Measurements from ENCODE around the gene TRIML2.

TRIML2 gene

DNA sequence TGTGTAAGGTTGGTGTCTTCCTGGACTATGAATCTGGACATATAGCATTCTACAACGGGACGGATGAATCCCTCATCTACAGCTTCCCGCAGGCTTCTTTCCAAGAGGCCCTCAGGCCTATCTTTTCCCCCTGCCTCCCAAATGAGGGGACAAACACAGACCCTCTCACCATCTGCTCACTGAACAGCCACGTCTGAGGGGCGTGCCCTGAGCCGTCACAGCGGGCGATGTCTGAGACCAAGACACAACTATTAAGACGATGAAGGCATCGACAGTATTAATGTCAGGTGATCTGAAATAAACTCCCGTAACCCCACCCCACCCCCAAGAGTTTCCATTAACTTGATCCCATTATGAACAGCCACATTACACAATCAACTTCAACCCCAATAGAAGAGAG lies 37.8 kb upstream of the TRIML2 start:
- Histone ChIP-seq H3K27ac (no peak overlapping the region), H3K79me2 (no peaks in the 10 kb centered on the region), H3K9me3 (ENCODE audit: control insufficient read depth, low read length) (no peaks in the 10 kb centered on the region), H3K4me3 (ENCODE audit: low read depth, low read length) (no peak overlapping the region), H3K4me2 (ENCODE audit: low read length) (no peak overlapping the region), H3K4me1 (no peaks in the 10 kb centered on the region), H3K36me3 (ENCODE audit: control insufficient read depth, insufficient read depth, low read length) (no peaks in the 10 kb centered on the region), H2AFZ (no peak overlapping the region), H3K9ac (no peak overlapping the region), H3K27me3 (ENCODE audit: control insufficient read depth, insufficient read depth, low read length) (no peaks in the 10 kb centered on the region)
- TF ChIP-seq, protein P1, sequence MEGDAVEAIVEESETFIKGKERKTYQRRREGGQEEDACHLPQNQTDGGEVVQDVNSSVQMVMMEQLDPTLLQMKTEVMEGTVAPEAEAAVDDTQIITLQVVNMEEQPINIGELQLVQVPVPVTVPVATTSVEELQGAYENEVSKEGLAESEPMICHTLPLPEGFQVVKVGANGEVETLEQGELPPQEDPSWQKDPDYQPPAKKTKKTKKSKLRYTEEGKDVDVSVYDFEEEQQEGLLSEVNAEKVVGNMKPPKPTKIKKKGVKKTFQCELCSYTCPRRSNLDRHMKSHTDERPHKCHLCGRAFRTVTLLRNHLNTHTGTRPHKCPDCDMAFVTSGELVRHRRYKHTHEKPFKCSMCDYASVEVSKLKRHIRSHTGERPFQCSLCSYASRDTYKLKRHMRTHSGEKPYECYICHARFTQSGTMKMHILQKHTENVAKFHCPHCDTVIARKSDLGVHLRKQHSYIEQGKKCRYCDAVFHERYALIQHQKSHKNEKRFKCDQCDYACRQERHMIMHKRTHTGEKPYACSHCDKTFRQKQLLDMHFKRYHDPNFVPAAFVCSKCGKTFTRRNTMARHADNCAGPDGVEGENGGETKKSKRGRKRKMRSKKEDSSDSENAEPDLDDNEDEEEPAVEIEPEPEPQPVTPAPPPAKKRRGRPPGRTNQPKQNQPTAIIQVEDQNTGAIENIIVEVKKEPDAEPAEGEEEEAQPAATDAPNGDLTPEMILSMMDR (IDR thresholded peaks at IDR 0.05), result no peak

DNA sequence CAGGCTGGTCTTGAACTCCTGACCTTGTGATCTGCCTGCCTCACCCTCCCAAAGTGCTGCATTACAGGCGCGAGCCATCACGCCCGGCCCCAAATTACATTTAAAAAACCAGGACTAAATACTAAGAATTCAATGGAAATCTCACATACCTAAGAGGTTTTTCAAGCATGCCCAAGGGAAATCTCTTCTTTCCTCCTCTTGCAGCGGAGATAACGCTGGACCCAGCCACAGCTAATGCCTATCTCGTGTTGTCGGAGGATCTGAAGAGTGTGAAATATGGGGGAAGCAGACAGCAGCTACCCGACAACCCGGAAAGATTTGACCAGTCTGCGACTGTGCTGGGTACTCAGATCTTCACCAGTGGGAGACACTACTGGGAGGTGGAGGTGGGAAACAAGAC lies 37.2 kb upstream of the TRIML2 start:
- TF ChIP-seq, protein P1 (IDR thresholded peaks at IDR 0.05), result no peak
- Histone ChIP-seq H3K9ac (no peak overlapping the region), H3K4me2 (ENCODE audit: low read length) (no peak overlapping the region), H3K9me3 (ENCODE audit: control insufficient read depth, low read length) (no peaks in the 10 kb centered on the region), H3K79me2 (no peaks in the 10 kb centered on the region), H3K4me1 (no peaks in the 10 kb centered on the region), H3K27me3 (ENCODE audit: control insufficient read depth, insufficient read depth, low read length) (no peaks in the 10 kb centered on the region), H2AFZ (no peak overlapping the region), H3K4me3 (ENCODE audit: low read depth, low read length) (no peak overlapping the region), H3K36me3 (ENCODE audit: control insufficient read depth, insufficient read depth, low read length) (no peaks in the 10 kb centered on the region), H3K27ac (no peak overlapping the region)

DNA sequence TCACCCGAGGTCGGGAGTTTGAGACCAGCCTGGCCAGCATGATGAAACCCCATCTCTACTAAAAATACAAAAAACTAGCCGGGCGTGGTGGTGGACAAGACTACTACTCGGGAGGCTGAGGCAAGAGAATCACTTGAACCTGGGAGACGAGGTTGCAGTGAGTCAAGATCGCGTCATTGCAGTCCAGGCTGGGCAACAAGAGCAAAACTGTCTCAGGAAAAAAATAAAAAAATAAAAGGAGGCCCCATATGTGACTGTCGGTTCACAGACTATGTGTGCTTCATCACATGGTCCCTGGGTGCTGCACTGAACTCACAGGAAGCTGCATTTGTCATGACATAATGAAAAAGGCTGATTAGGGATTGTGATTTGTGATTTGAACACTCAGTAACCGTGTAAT lies 36.2 kb upstream of the TRIML2 start:
- Histone ChIP-seq H3K36me3 (ENCODE audit: control insufficient read depth, insufficient read depth, low read length) (no peaks in the 10 kb centered on the region), H3K9me3 (ENCODE audit: control insufficient read depth, low read length) (no peaks in the 10 kb centered on the region)

DNA sequence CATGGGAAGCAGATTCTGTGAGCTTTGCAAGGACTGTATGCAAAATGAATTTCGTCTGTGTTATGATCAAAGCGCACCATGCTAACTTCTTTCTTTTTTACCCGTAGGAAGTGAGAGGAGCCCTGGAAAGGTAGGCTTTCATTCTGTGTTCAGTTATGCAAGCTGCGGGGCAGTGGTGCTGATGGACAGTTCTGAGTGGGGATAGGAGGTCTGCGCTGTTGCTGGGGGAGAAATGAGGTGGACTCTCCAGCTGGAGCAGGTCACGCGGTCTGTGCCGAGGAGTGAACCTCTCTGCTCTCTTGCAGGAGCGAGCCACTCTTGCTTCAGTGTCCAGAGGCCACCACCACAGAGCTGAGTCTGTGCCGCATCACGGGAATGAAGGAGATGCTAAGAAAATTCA lies 34.3 kb upstream of the TRIML2 start:
- Histone ChIP-seq H3K79me2 (no peaks in the 10 kb centered on the region), H3K27me3 (ENCODE audit: control insufficient read depth, insufficient read depth, low read length) (no peaks in the 10 kb centered on the region), H3K27ac (no peak overlapping the region), H3K9me3 (ENCODE audit: control insufficient read depth, low read length) (no peaks in the 10 kb centered on the region), H3K4me3 (ENCODE audit: low read depth, low read length) (no peak overlapping the region), H2AFZ (no peak overlapping the region), H3K4me1 (no peaks in the 10 kb centered on the region), H3K36me3 (ENCODE audit: control insufficient read depth, insufficient read depth, low read length) (no peaks in the 10 kb centered on the region), H3K9ac (no peak overlapping the region), H3K4me2 (ENCODE audit: low read length) (no peak overlapping the region)
- TF ChIP-seq, protein P1 (IDR thresholded peaks at IDR 0.05), result no peak

More for the DNA sequence above, 36.2 kb upstream of the TRIML2 start:
- TF ChIP-seq, protein P1 (IDR thresholded peaks at IDR 0.05), result no peak
- no peaks in the 10 kb centered on the region for H3K79me2 ChIP-seq
- H3K9ac ChIP-seq, result no peak overlapping the region
- H3K4me3 ChIP-seq (ENCODE audit: low read depth, low read length), result no peak overlapping the region
- no peaks in the 10 kb centered on the region for H3K27me3 ChIP-seq (ENCODE audit: control insufficient read depth, insufficient read depth, low read length)
- H2AFZ ChIP-seq, result no peak overlapping the region
- H3K27ac ChIP-seq, result no peak overlapping the region
- no peak overlapping the region for H3K4me2 ChIP-seq (ENCODE audit: low read length)
- no peaks in the 10 kb centered on the region for H3K4me1 ChIP-seq

DNA sequence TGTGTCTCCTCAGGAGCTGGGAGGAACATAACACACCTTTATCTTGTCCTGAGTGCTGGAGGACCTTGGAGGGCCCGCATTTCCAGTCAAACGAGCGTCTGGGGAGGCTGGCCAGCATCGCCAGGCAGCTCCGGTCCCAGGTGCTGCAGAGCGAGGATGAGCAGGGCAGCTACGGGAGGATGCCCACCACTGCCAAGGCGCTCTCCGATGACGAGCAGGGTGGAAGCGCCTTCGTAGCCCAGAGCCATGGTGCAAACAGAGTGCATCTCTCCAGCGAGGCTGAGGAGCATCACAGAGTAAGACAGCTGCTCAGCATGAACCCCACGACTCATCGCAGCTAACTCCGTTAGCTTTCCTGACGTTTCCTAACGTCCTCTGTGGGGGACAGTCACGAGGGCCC lies 30.3 kb upstream of the TRIML2 start:
- TF ChIP-seq, protein P1 (IDR thresholded peaks at IDR 0.05), result no peak
- H3K4me2 ChIP-seq (ENCODE audit: low read length), result no peak overlapping the region
- no peaks in the 10 kb centered on the region for H3K36me3 ChIP-seq (ENCODE audit: control insufficient read depth, insufficient read depth, low read length)
- H3K4me3 ChIP-seq (ENCODE audit: low read depth, low read length), result no peak overlapping the region
- H3K27me3 ChIP-seq (ENCODE audit: control insufficient read depth, insufficient read depth, low read length), result no peaks in the 10 kb centered on the region
- H2AFZ ChIP-seq, result no peak overlapping the region
- no peaks in the 10 kb centered on the region for H3K79me2 ChIP-seq
- no peak overlapping the region for H3K9ac ChIP-seq
- H3K4me1 ChIP-seq, result no peaks in the 10 kb centered on the region
- H3K27ac ChIP-seq, result no peak overlapping the region
- no peaks in the 10 kb centered on the region for H3K9me3 ChIP-seq (ENCODE audit: control insufficient read depth, low read length)

Measured in parathyroid adenoma (tissue), 2 donors.